Coronary artery (tissue), 2 donors: ENCODE data around the gene MTARC2.

ENCODE experiments used
- DNase-seq: peaks from one replicate; pipeline ENCODE4 v3.0.0-alpha.2; 2017; ENCODE audit warnings: low spot score
- H3K27ac ChIP-seq, 2 donors: fragments of 200-600 bp; sonication (generic); one replicate each; pipeline ENCODE4 v1.5.1; 2016 to 2019
- H3K4me3 ChIP-seq: fragments of 200-600 bp; sonication (generic); 2 replicates; pipeline ENCODE4 v1.5.1; 2016; ENCODE audit warnings: mild to moderate bottlenecking, moderate library complexity
- TF ChIP-seq, protein P1 (sequence below): fragments of 200-600 bp; sonication (generic); IDR thresholded peaks from one replicate; pipeline ENCODE4 v1.5.1; 2019; ENCODE audit warnings: antibody characterized with exemption

Gene MTARC2

GRCh38 chr1:220797553-220797952, 49.4 kb downstream of the MTARC2 start:
- no peak for DNase-seq
- TF ChIP-seq, protein P1, sequence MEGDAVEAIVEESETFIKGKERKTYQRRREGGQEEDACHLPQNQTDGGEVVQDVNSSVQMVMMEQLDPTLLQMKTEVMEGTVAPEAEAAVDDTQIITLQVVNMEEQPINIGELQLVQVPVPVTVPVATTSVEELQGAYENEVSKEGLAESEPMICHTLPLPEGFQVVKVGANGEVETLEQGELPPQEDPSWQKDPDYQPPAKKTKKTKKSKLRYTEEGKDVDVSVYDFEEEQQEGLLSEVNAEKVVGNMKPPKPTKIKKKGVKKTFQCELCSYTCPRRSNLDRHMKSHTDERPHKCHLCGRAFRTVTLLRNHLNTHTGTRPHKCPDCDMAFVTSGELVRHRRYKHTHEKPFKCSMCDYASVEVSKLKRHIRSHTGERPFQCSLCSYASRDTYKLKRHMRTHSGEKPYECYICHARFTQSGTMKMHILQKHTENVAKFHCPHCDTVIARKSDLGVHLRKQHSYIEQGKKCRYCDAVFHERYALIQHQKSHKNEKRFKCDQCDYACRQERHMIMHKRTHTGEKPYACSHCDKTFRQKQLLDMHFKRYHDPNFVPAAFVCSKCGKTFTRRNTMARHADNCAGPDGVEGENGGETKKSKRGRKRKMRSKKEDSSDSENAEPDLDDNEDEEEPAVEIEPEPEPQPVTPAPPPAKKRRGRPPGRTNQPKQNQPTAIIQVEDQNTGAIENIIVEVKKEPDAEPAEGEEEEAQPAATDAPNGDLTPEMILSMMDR: no peak
- Histone ChIP-seq H3K27ac (no peak overlapping the region), H3K4me3 (no peak overlapping the region)

- no peak overlapping the region for H3K4me3 ChIP-seq
- TF ChIP-seq, protein P1: no peak
- no peak overlapping the region for H3K27ac ChIP-seq
- no peak for DNase-seq
Measured at GRCh38 chr1:220798338-220798737, 50.2 kb downstream of the MTARC2 start.

- TF ChIP-seq, protein P1: no peak
- DNase-seq: no peak
- no peak overlapping the region for H3K27ac ChIP-seq
- H3K4me3 ChIP-seq: no peak overlapping the region
Measured at GRCh38 chr1:220800262-220800661, 52.1 kb downstream of the MTARC2 start.

DNA sequence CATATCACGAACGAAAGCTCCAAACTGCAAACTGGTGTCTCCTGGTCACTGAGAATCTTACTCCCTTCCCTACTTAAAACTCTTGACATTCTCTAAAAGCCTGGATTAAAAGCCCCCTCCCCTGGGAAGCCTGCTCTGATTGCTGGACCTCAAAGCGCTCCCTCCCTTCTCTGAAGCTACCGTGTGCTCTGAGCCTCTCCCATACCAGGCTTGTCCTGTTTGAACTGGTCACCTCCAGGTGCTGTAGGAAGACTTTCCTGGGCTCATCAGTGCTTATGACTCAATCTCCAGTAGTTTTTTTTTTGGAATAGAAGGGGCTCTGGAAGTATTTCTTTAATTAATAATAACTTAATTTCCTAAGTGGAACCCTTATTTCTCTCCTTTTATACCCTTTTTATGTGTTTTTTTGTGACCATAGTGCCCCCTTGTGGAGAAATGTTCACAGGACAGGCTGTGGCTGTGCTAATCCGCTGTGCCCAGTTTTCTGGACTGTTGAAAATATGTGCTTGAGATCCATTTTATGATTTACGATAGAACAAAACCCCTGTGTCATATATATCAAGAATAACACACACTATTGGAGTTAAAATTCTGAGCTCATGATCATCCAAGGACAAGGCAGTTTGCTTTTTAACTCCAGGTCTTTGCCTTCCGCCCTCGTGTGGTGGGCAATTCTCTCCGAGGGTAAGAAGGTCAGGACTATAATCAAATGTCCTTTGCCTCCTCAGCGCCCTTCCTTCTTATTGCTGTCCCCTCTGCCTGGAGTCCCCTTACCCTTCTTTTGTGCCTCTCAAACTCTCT, 55.5 kb downstream of the MTARC2 start:
- H3K27ac ChIP-seq: peak overlapping the region; percentile 47 to 83
- DNase-seq: no peak
- TF ChIP-seq, protein P1: peak; percentile 65
- peak overlapping the region; percentile 37 for H3K4me3 ChIP-seq

DNA sequence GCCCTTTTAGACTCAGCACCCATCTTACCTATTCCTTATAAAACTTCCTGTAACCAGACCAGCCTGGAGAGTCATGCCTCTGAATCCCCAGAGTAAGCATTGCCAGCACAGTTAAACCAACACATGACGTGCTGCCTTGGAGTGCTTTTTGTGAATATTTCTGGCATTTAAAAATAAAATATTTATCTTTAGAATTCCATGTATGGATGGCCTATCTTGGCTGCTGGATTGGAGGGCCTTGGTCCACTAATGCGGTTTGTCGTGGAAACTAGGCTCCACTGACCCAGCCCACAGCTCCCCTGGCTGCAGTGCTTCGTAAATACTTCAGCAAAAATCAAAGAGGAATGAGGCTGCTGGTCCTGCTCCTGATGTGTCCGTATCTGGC, 56.1 kb downstream of the MTARC2 start:
- no peak for DNase-seq
- TF ChIP-seq, protein P1: no peak
- peak overlapping the region; percentile 47 to 83 for H3K27ac ChIP-seq
- peak overlapping the region; percentile 37 for H3K4me3 ChIP-seq

- DNase-seq: no peak
- H3K27ac ChIP-seq: no peak overlapping the region
- TF ChIP-seq, protein P1: no peak
- H3K4me3 ChIP-seq: no peak overlapping the region
Measured at GRCh38 chr1:220806408-220806807, 58.3 kb downstream of the MTARC2 start.

DNA sequence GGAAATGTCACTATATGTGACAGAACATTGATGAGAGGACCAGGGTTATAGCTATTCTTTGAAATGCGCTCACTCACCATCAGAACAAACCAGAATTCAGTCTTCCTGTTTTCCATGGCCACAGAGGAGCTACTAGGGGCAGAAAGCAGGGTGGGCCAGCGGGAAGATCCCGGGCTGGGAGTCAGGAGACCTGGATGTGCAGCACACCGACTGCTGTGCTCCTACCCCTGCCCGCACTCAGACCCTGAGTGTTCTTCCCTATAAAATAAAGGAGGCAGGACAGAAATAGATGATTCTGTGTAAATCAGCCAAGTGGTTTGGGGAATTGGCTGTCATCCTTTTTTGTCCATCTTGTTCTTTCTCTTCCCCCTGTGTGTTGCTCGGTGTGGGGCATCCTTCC, 59.6 kb downstream of the MTARC2 start:
- TF ChIP-seq, protein P1: no peak
- H3K27ac ChIP-seq: no peak overlapping the region
- no peak overlapping the region for H3K4me3 ChIP-seq
- no peak for DNase-seq
